Measurements from ENCODE around the gene PPM1D. TPM values are rescaled to one million over a fixed set of nuclear protein-coding genes. Genes with fewer than 3 reads are reported as not detected.

The PPM1D gene
- total RNA-seq, 2 donors from 2014 or later = 10.4 to 18.9 TPM

- Histone ChIP-seq H3K36me3 (no peaks in the 10 kb centered on the region), H3K4me3 (no peak overlapping the region), H3K4me1 (replicated peaks) (no peaks in the 10 kb centered on the region), H3K9me3 (no peaks in the 10 kb centered on the region), H3K27me3 (replicated peaks; ENCODE audit: insufficient read depth) (no peaks in the 10 kb centered on the region), H3K27ac (peak overlapping the region in 1 of 2 donors; percentile 5)
- intact Hi-C loops (cut with DNase I) = loop anchor here (2.0 kb wide), 1 partner anchor 59 kb away; no protein-coding TSS in a partner anchor
- 86% methylated on average over 4 of the region's 4 CpGs for WGBS
- TF ChIP-seq POLR2AphosphoS5 (IDR thresholded peaks at IDR 0.05) (no peak), POLR2A (IDR thresholded peaks at IDR 0.05) (no peak), CTCF (IDR thresholded peaks at IDR 0.05) (no peak)
- DNase-seq (ENCODE audit: low spot score) = no peak
Measured at GRCh38 chr17:60579551-60579950, 20.4 kb upstream of the PPM1D start.

- TF ChIP-seq POLR2AphosphoS5 (IDR thresholded peaks at IDR 0.05) (no peak), CTCF (IDR thresholded peaks at IDR 0.05) (no peak), POLR2A (IDR thresholded peaks at IDR 0.05) (no peak)
- intact Hi-C loops (cut with DNase I) = no loop called here
- H3K27ac ChIP-seq = no peak overlapping the region
Measured at GRCh38 chr17:60583008-60583407, 17.0 kb upstream of the PPM1D start.

GRCh38 chr17:60585887-60586286, 14.1 kb upstream of the PPM1D start:
- DNase-seq (ENCODE audit: low spot score) = no peak
- Histone ChIP-seq H3K4me1 (replicated peaks) (no peaks in the 10 kb centered on the region), H3K27me3 (replicated peaks; ENCODE audit: insufficient read depth) (no peaks in the 10 kb centered on the region), H3K9me3 (no peaks in the 10 kb centered on the region), H3K36me3 (no peaks in the 10 kb centered on the region), H3K4me3 (no peak overlapping the region), H3K27ac (no peak overlapping the region)
- no peak for TF ChIP-seq CTCF (IDR thresholded peaks at IDR 0.05)
- WGBS = 93% methylated on average over 2 of the region's 2 CpGs
- intact Hi-C loops (cut with DNase I) = no loop called here

More at GRCh38 chr17:60583008-60583407, 17.0 kb upstream of the PPM1D start:
- H3K27me3 ChIP-seq (replicated peaks; ENCODE audit: insufficient read depth) = no peaks in the 10 kb centered on the region
- H3K4me3 ChIP-seq = no peak overlapping the region
- H3K9me3 ChIP-seq = no peaks in the 10 kb centered on the region
- H3K4me1 ChIP-seq (replicated peaks) = no peaks in the 10 kb centered on the region
- H3K36me3 ChIP-seq = no peaks in the 10 kb centered on the region
- DNase-seq (ENCODE audit: low spot score) = no peak

- Histone ChIP-seq H3K27me3 (replicated peaks; ENCODE audit: insufficient read depth) (no peaks in the 10 kb centered on the region), H3K9me3 (no peaks in the 10 kb centered on the region), H3K27ac (no peak overlapping the region), H3K4me3 (no peak overlapping the region), H3K4me1 (replicated peaks) (no peaks in the 10 kb centered on the region), H3K36me3 (no peaks in the 10 kb centered on the region)
- intact Hi-C loops (cut with DNase I) = no loop called here
- TF ChIP-seq POLR2A (IDR thresholded peaks at IDR 0.05) (no peak), POLR2AphosphoS5 (IDR thresholded peaks at IDR 0.05) (no peak), CTCF (IDR thresholded peaks at IDR 0.05) (no peak)
- no peak for DNase-seq (ENCODE audit: low spot score)
- 70% methylated on average over 3 of the region's 3 CpGs for WGBS
Measured at GRCh38 chr17:60586288-60586974, 13.6 kb upstream of the PPM1D start.

- WGBS = 7% methylated on average over 5 of the region's 5 CpGs
Measured at GRCh38 chr17:60590070-60590469, 9.9 kb upstream of the PPM1D start.

More at GRCh38 chr17:60590070-60590469, 9.9 kb upstream of the PPM1D start:
- H3K27me3 ChIP-seq (replicated peaks; ENCODE audit: insufficient read depth) = no peaks in the 10 kb centered on the region
- H3K36me3 ChIP-seq = no peaks in the 10 kb centered on the region
- intact Hi-C loops (cut with DNase I) = no loop called here
- DNase-seq (ENCODE audit: low spot score) = no peak
- TF ChIP-seq CTCF (IDR thresholded peaks at IDR 0.05) (no peak), POLR2A (IDR thresholded peaks at IDR 0.05) (no peak), POLR2AphosphoS5 (IDR thresholded peaks at IDR 0.05) (peak; percentile 32)
- no peak overlapping the region for H3K4me3 ChIP-seq
- H3K9me3 ChIP-seq = no peaks in the 10 kb centered on the region
- no peak overlapping the region for H3K27ac ChIP-seq
- no peaks in the 10 kb centered on the region for H3K4me1 ChIP-seq (replicated peaks)

All from prostate gland (tissue), 2 donors.